GM12891 (cell line): ENCODE measurements around the gene OR52A1.

Experiments
- POLR2A ChIP-seq: IDR thresholded peaks from 2 replicates; pipeline ENCODE4 v1.6.1; 2011; ENCODE audit warnings: low read depth, low read length, control low read depth
- POLR2AphosphoS5 ChIP-seq: IDR thresholded peaks from 2 replicates; pipeline ENCODE4 v1.6.1; 2011; ENCODE audit warnings: low read depth, low read length, control low read depth

DNA sequence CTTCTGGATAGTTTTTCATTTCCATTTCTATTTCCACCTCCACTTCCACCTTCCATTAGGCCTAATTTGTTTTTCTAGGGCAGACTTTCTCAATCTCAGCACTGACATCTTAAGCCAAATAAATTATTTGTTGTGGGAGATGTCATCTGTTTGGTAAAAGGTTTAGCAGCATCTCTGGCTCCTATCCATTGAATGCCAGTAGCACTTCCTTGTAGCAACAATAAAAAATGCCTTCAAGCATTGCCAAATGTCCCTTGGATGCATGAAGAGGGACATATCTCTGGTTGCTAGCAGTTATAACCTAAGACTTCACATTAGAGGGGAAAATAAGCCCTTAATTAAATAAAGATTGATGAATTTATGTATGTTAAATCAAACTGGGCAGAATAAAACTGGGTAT is 18.3 kb downstream of the OR52A1 start:
- TF ChIP-seq POLR2A (no peak), POLR2AphosphoS5 (no peak)
